HG03196 (cell line): Measurements from ENCODE around the gene KAT2B.

Experiments used
- ATAC-seq: cut with Tn5 transposase; IDR thresholded peaks from one replicate; pipeline ENCODE4 v1.9.1; 2021; ENCODE audit not compliant: unreplicated experiment

KAT2B gene

DNA sequence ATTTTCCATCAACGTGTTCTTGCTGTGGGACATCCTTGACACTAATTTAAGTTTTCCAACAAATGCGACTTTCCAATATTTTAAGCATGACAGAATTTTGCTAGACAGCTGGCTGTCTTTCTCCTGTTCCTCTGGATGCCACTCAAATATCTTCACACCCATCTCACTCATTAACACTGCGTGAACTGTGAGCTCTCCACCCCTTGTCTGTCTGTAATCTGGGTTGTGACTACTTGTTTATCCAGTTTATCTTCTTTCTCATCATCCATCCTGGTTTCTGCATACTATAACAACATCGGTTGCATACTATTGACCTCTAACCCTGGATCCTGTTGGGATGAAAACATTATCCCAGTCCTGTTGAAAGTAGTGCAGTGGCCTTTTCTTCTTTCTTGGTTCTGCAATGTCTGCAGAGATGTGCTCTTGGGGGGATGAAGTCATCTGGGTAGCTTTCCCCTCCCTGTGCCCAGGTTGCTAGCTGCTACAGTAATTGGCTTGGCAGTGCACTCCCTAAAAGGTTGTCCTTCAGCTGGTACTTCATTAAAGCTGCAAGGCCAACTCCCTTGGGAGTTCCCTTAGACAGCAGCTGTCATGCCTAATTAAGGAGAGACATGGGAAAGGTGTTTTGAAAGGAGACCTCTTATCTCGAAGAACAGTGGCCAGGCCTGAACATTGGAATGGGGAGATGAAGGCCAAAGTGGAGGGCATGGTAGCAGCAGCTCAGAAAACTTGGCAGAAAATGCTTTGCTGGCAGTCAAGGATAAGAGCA, 24.7 kb downstream of the KAT2B start:
- no peak for ATAC-seq

- ATAC-seq = no peak
These were observed 25.8 kb downstream of the KAT2B start for GRCh38 chr3:20066079-20066478.

GRCh38 chr3:20066850-20067617, 26.8 kb downstream of the KAT2B start:
- no peak for ATAC-seq

GRCh38 chr3:20068512-20069177, 28.4 kb downstream of the KAT2B start:
- ATAC-seq = no peak

GRCh38 chr3:20069178-20069532, 28.9 kb downstream of the KAT2B start:
- no peak for ATAC-seq

- no peak for ATAC-seq
These were observed 30.9 kb downstream of the KAT2B start for GRCh38 chr3:20071175-20071574.

- no peak for ATAC-seq
These were observed 32.2 kb downstream of the KAT2B start for GRCh38 chr3:20072422-20072821.

GRCh38 chr3:20073068-20073467, 32.8 kb downstream of the KAT2B start:
- ATAC-seq = no peak

- no peak for ATAC-seq
These were observed 33.4 kb downstream of the KAT2B start for GRCh38 chr3:20073683-20074082.

- no peak for ATAC-seq
These were observed 34.2 kb downstream of the KAT2B start for GRCh38 chr3:20074226-20075063.

- no peak for ATAC-seq
These were observed 35.0 kb downstream of the KAT2B start for GRCh38 chr3:20075197-20075596.

GRCh38 chr3:20076296-20076997, 36.2 kb downstream of the KAT2B start:
- no peak for ATAC-seq

GRCh38 chr3:20077068-20077467, 36.8 kb downstream of the KAT2B start:
- ATAC-seq = no peak

GRCh38 chr3:20078194-20078714, 38.0 kb downstream of the KAT2B start:
- ATAC-seq = no peak

GRCh38 chr3:20079621-20080020, 39.4 kb downstream of the KAT2B start:
- ATAC-seq = no peak

- ATAC-seq = peak; percentile 96
These were observed 40.8 kb downstream of the KAT2B start for GRCh38 chr3:20080956-20081554.

DNA sequence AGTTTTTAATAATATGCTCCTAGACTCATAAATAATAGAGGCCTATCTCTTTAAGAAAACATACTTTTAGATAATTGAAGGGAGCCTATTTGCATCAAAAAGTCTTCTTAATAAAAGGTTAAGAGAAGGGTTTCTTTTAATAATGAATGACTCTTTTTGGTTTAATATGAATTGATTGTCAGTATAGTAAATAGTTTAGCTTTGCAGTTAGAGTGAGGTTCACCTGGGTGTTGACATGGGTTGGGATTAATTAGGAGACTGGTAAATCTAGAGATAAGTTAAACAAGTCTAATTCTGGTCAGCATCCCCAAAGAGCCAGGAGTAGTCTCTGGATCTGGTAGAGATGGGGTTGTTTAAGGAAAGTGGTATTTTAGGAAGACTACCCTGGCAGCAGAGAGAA, 43.0 kb downstream of the KAT2B start:
- no peak for ATAC-seq

DNA sequence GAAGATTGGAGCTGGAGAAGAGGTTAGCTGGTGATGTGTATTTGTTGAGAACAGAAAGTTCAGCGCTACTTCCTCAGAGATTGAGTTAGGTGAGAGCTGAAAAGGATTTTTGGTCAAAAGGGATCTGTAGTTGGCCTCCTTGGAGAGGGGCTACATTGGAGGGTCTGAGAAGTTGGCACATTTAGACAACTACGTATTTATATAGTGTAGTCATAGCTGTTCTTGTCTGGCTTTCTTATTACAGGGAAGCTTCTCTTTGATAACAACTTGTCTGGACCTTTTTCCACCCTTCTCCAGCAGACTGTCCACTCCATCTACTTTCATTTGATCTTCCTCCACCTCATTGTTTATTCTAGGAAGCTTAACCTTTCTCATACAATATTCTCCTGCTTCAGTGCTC, 43.7 kb downstream of the KAT2B start:
- ATAC-seq = no peak

DNA sequence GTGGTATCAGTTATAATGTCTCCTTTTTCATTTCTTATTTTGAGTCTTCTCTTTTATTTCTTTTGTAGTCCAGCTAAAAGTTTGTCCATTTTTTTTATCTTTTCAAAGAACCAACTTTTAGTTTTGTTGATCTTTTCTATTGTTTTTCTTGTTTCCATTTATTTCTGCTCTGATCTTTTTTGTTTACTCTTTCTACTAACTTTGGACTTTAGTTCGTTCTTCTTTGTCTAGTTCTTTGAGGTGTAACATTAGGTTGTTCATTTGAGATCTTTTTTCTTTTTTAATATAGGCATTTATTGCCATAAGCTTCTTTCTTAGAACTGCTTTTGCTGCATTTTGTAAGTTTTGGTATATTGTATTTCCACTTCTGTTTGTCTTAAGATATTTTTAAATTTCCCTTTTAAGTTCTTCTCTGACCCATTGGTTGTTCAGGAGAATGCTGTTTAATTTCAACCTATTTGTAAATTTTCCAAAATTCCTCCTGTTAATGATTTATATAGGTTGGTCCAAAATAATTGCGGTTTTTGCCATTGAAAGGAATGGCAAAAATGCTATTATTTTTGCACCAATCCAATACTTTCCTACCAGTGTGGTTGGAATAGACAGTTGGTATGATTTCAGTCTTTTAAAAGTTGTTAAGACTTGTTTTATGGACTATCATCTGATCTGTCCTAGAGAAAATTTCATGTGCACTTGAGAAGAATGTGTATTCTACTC, 51.2 kb downstream of the KAT2B start:
- ATAC-seq = no peak
